ENCODE results near the gene GPI.

GRCh38 chr19:34426096-34426661 is 61.2 kb downstream of the GPI start:
- TF ChIP-seq SMARCC2 (IDR thresholded peaks at IDR 0.05; ENCODE audit: low read depth): no peak
- TF ChIP-seq ZNF212 (CRISPR knock-in tag; IDR thresholded peaks at IDR 0.05): no peak
- no peak for TF ChIP-seq ELK1 (CRISPR knock-in tag; IDR thresholded peaks at IDR 0.05)
- TF ChIP-seq ZNF143 (CRISPR knock-in tag; IDR thresholded peaks at IDR 0.05): no peak
- no peak for TF ChIP-seq NR2C2 (CRISPR knock-in tag; IDR thresholded peaks at IDR 0.05)
- TF ChIP-seq NR2C2 (tag; IDR thresholded peaks at IDR 0.05): no peak
- TF ChIP-seq CTCF (IDR thresholded peaks at IDR 0.05 in 2 of 3, conservative IDR thresholded peaks at IDR 0.05 in 1 of 3; ENCODE audit: insufficient read depth in 2 of 3, low read depth in 1 of 3, low read length in 3 of 3): no peak
- TF ChIP-seq, protein P1, sequence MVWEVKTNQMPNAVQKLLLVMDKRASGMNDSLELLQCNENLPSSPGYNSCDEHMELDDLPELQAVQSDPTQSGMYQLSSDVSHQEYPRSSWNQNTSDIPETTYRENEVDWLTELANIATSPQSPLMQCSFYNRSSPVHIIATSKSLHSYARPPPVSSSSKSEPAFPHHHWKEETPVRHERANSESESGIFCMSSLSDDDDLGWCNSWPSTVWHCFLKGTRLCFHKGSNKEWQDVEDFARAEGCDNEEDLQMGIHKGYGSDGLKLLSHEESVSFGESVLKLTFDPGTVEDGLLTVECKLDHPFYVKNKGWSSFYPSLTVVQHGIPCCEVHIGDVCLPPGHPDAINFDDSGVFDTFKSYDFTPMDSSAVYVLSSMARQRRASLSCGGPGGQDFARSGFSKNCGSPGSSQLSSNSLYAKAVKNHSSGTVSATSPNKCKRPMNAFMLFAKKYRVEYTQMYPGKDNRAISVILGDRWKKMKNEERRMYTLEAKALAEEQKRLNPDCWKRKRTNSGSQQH (CRISPR knock-in tag; IDR thresholded peaks at IDR 0.05): no peak
- no peak for TF ChIP-seq MAFK (IDR thresholded peaks at IDR 0.05; ENCODE audit: low read length)
- TF ChIP-seq ATF6 (CRISPR knock-in tag; IDR thresholded peaks at IDR 0.05): no peak
- TF ChIP-seq, protein P2, sequence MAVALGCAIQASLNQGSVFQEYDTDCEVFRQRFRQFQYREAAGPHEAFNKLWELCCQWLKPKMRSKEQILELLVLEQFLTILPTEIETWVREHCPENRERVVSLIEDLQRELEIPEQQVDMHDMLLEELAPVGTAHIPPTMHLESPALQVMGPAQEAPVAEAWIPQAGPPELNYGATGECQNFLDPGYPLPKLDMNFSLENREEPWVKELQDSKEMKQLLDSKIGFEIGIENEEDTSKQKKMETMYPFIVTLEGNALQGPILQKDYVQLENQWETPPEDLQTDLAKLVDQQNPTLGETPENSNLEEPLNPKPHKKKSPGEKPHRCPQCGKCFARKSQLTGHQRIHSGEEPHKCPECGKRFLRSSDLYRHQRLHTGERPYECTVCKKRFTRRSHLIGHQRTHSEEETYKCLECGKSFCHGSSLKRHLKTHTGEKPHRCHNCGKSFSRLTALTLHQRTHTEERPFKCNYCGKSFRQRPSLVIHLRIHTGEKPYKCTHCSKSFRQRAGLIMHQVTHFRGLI (CRISPR knock-in tag; IDR thresholded peaks at IDR 0.05): no peak

Measured in K562 (cell line).